Hematopoietic multipotent progenitor cell treated with erythropoietin and hydrocortisone succinate and interleukin-3 and kit ligand, for 8 days (in vitro differentiated cells): ENCODE results near the gene ATP5ME.
"Not testable (repeated sequence)": the region's sequence is repeated elsewhere in the genome, so short reads cannot be mapped to it uniquely, and the experiment has no call there.

Source experiments
- DNase-seq: peaks from one replicate; pipeline ENCODE4 v3.0.0-alpha.2; 2015

ATP5ME gene

GRCh38 chr4:704198-704891, 30.3 kb upstream of the ATP5ME start:
- no peak for DNase-seq

- DNase-seq = no peak
Observed at GRCh38 chr4:703336-704197, 29.5 kb upstream of the ATP5ME start.

GRCh38 chr4:702618-703048, 28.6 kb upstream of the ATP5ME start:
- DNase-seq = peak; percentile 70

GRCh38 chr4:700587-701264, 26.6 kb upstream of the ATP5ME start:
- DNase-seq = no peak

GRCh38 chr4:699816-700580, 25.9 kb upstream of the ATP5ME start:
- no peak for DNase-seq

- not testable (repeated sequence) for DNase-seq
Observed at GRCh38 chr4:694341-694940, 20.4 kb upstream of the ATP5ME start.

- DNase-seq = no peak
Observed at GRCh38 chr4:692771-693554, 18.9 kb upstream of the ATP5ME start.

GRCh38 chr4:689723-690122, 15.6 kb upstream of the ATP5ME start:
- DNase-seq = no peak

GRCh38 chr4:688854-689681, 15.0 kb upstream of the ATP5ME start, which contains the start of gene SLC49A3:
TSS of gene SLC49A3 (minus strand) at chr4:689151. CDS start at chr4:689127, 24 bp downstream.
- no peak for DNase-seq

GRCh38 chr4:687971-688853, 14.1 kb upstream of the ATP5ME start:
- DNase-seq = no peak

- DNase-seq = no peak
Observed at GRCh38 chr4:687048-687970, 13.2 kb upstream of the ATP5ME start.

GRCh38 chr4:686413-687040, 12.5 kb upstream of the ATP5ME start:
- DNase-seq = no peak

GRCh38 chr4:685679-686412, 11.8 kb upstream of the ATP5ME start:
- no peak for DNase-seq

- DNase-seq = no peak
Observed at GRCh38 chr4:684623-685327, 10.7 kb upstream of the ATP5ME start.

- DNase-seq = peak; percentile 70
Observed at GRCh38 chr4:683982-684622, 10.0 kb upstream of the ATP5ME start.
